GM21360 (cell line): ENCODE results near the gene SMARCD2.

Experiments
- ATAC-seq: cut with Tn5 transposase; IDR thresholded peaks from one replicate; pipeline ENCODE4 v1.9.1; 2021; ENCODE audit warnings: mild to moderate bottlenecking, moderate library complexity; ENCODE audit not compliant: unreplicated experiment

Gene SMARCD2

DNA sequence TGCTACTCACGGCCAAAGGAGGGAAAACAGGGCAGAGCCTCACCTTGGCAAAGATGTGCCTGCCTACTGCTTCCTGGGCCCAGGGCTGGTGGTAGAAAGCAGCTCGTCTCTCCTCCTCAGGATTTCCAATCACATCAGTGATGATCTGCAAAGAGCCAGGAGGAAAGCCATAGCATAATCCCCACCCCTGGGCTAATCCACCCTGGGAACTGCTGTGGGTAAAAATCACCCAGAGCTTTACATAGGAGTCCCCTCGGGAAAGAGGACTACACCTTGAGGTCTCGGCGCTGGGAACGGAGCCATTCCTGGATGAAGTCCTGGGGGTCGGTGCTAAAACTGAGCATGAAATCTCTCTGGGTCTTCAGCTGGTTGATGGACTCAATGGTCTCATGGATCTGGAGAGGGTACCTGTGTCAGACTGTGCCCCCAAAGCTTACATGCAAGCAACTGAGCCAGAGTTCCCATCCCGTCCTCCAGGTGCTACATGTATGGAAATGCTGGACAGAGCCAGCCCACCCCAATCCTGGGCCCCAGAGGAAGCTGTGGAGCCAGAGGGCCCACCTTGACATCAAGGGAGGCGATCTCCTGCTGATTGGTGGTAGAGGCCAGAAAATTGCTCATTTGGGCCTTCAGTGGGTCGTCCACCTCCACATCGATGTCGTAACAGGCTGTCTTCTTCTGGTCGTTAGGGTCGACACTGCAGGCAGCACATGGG is 9.3 kb downstream of the SMARCD2 start:
- no peak for ATAC-seq

DNA sequence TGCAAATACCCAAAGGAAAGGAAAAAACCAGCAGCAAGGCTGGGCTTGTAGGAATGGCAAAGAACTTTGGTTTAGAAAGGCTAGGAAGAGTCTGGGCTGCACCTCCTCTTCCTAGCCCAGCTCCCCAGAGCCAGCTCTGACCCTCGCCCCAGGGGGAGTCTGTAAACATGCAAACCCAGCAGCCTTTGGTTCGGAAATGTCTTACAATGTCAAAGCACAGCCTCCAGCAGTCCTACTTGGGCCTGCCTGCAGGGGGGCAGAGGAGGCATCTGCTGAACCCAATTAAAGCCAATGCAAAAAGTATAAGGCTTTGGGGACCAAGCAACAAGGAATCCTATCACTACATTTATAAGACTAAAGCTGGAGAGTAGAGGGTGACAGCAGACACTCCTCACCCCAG is 10.0 kb downstream of the SMARCD2 start:
- ATAC-seq = no peak

DNA sequence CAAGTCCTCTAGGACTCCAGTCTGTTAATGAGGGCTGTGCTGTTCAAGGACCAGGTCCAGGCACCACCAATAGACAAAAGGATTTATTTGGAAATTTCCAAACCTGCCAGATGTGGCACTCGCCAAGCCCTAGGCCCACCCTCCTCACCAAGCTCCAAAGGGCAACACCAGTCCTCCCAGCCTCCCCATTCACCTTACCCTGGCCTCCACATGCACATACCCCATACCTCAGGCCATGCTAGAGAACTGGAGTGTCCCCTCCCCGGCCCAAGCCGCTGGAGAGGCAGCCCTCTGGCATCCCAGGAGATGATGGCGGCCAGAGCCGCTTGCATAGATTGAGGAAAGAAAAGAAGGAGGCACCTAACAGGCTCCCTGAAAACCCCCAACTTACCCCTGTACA is 10.5 kb downstream of the SMARCD2 start:
- ATAC-seq = no peak

DNA sequence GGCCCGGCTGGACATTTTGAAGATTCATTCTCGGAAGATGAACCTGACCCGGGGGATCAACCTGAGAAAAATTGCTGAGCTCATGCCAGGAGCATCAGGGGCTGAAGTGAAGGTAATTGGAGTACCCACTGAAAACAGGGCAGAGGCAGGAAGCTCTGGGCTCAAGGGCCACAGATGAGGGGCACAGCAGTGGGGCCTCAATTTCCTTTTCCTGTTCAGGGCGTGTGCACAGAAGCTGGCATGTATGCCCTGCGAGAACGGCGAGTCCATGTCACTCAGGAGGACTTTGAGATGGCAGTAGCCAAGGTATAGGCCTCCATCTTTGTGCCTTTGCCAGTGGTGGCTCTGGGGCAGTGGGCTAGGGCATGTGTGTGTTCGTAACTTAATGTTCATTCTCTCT is 11.0 kb downstream of the SMARCD2 start:
- no peak for ATAC-seq

DNA sequence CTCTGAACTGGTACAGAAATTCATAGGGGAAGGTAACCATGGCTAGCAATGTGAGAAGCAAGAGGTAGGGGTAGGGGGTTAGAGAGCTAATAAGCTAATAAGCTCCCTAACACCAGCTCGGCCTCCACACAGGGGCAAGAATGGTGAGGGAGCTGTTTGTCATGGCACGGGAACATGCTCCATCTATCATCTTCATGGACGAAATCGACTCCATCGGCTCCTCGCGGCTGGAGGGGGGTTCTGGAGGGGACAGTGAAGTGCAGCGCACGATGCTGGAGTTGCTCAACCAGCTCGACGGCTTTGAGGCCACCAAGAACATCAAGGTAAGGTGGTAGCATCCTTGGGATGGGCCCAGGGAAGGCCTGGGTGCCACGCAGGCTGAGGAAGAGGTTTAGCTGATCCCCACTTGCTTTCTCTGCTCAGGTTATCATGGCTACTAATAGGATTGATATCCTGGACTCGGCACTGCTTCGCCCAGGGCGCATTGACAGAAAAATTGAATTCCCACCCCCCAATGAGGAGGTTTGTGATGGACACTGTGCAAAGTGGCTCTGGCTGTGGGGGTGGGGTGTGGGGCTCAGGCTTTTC is 11.5 kb downstream of the SMARCD2 start:
- no peak for ATAC-seq

DNA sequence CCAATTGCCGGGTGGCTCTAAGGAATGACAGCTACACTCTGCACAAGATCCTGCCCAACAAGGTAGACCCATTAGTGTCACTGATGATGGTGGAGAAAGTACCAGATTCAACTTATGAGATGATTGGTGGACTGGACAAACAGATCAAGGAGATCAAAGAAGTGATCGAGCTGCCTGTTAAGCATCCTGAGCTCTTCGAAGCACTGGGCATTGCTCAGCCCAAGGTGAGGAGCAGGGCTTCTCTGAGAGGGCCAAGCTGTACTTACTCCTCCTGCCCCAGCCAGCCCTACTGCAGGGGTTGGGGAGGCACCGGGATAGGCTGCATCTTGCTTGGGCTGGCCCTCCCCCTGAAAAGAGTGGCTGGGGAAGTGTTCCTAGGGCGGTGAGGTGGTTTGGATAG is 12.2 kb downstream of the SMARCD2 start:
- no peak for ATAC-seq

DNA sequence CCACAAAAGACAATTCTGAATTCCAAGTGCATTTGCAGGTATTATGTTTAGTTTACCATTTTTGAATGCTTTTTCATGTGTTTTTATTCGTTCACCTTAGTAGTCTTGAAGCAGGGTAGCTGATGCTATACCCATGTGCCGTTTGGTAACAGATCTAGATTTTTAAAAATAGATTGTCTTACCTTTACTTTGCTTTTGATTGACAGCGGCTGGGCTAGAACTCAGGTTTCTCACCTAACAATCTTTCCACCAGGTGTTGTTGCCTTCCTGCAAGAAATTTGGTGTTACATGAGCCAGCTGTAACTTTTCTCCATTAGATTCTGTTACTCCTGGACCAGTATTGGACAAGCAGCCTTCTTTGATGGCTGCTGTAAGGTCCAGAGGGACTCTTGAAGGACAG is 13.5 kb downstream of the SMARCD2 start:
- ATAC-seq = no peak

DNA sequence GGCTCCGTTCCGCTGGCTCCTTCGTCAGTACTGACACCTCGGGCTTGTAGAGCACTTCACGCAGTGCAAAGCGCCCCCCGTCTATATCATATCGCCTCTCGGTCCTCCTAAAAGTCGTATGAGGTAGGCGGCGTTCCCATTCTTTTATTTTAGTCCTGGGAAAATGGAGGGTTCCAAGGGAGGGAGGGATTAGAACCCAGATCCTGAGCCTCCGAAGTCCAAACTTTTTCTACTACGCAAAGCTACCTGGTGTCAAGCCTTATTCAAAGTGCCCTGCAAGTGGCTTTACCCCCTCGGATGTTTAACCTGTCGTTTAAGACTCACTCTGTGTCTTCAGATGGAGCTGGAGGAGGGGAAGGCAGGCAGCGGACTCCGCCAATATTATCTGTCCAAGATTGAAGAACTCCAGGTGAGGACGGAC is 14.7 kb downstream of the SMARCD2 start:
- no peak for ATAC-seq

DNA sequence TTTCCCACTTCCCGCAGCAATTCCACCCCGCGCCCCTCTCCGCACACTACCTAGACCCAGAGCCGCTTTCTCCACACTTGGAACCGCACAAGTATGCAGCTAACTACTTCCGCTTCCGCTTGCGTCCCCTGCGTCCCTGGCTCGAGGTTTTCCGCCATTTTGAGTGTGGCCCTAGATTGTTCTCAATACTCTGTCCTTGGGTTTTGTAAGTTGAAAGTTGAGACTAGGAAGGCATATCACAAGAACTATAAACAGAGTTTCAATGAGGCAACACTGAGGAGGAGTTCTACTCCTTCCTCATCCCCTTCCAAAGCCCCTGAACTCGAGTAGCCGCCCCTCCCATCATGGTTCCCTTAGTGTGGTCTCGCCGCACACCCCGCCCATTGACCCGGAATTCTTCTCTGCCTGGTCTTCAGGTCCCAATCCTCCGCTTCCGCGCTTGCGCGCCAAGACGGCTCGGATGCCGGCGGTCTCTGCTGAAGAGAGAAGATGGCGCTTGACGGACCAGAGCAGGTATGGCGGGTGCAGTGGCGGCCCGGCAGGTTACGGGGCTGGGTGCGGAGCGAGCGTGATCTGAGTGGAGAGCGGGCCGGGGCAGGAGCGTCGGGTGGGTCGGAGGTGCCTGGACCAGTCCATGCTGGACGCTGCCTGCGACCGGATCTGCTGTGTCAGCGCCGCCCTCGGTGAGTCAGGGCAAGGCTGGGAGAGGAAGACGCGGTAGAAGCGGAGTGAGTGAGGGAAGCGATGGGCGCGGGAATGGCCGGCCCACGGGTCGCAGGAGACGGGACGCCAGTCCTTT is 15.3 kb downstream of the SMARCD2 start, which contains the start of the genes FTSJ3 and PSMC5:
TSS of gene FTSJ3 (minus strand) at position 662 of the 799 bp plus-strand sequence. CDS start 761 bp downstream, outside the sequence.
TSS of gene PSMC5 (plus strand) at position 430 of the 799 bp plus-strand sequence. CDS start at position 490, 60 bp downstream.
- peak; percentile 77 for ATAC-seq

DNA sequence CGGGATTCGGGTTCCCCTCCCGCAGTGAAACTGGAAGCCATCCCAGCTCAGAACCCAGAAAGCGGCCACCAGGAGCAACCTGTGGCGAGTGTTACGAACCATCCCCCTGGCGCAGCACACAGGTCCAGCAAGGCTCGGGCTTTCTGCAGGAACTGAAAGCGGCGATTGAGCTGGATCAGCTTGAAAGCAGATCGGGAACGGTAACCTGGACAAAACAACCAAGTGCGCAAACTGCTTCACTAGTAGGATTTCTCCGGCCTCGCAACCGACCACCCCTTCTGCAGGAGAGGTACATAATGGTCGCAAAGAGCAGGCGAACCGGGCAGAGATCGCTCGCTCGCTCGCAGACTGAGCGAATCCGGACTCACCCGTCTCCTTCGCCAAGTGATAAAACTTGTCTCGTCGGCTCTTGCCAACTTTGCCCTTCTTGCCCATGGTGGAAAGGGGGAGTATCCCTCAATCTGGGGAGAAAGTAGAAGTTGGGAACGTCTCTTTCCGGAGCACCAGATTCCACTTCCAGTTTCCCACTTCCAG is 15.9 kb downstream of the SMARCD2 start:
- ATAC-seq = no peak

DNA sequence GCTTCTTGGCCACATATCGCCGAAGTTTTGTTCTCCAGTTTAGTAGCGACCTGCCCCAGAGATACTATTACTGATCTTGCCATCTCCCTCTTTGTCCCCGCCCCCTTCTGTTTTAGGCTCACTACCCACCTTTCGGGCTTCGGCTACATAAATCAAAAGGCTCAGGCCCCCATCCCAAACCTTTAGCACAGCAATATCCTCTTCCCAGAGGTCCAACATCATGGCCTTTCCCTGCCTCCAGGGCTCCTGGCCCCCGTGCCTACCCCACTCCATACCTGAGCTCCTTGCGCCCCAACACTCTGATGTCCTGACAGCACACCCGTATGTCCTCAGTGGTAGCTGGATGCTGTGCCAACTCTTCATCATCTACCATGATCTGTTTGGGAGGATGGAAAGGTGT is 18.1 kb downstream of the SMARCD2 start:
- ATAC-seq = no peak

DNA sequence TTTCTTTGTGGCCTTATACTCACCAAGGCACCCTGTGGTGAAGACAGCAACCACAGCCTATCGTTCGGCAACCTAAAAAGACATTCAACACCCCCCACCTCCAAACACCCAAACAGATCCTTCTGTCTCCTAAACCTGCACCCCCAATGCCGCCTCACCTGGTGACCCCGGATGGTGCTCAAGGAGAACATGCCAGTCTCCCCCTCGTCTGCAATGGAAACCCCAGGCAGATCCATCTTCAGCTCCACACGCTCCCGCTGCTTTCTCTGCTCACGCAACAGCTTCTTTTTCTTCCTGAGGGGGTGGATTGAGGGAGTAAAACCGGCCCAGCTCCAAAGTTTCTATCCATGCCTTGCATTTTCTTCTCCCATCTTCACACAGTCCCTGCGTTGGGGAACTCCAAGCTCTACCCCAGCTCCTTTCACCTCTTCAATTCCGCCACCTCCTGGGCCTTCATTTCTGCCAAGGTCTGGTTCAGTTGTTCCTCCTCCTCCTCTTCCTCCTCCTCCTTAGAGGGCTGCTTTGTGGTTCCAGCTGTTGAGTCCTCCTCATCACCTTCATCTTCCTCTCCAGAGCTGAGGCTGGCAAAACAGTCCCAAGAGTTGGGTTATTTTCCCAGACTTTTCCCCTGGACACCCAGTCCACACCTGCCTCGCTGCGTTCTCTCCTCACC is 18.7 kb downstream of the SMARCD2 start:
- no peak for ATAC-seq

DNA sequence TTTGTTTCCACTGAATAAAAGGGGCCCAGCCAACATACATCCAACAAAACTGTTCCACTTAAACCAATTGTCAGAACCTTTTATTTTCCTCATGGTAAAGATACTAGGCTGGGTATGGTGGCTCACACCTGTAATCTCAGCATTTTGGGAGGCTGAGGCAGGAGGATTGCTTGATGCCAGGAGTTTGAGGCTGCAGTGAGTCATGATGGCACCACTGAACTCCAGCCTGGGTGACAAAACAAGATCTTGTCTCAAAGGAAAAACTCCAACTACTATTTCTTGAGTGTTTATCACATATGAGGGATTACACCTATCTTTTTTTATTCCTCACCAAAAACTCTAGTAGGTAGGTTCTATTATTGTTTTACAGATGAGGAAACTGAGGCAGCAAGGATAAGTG is 19.9 kb downstream of the SMARCD2 start:
- ATAC-seq = no peak

DNA sequence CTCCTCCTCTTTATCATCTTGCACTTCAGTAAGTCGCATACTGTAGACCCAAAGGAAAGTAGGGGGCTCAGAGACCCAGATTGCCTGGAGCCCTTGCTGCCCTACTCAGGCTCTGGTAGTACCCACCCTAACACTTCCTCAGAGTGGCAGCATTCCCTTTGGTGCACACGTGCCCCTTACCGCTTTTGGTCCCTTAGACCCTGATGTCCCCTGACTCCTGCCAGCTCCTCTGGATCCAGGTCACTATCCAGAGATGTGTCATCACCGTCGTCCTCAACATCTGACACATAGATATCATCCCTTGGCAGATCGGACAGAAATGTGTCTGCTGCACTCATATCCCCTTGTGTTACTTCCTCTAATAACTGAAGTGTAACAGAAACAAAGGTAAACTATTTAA is 20.7 kb downstream of the SMARCD2 start:
- ATAC-seq = no peak

DNA sequence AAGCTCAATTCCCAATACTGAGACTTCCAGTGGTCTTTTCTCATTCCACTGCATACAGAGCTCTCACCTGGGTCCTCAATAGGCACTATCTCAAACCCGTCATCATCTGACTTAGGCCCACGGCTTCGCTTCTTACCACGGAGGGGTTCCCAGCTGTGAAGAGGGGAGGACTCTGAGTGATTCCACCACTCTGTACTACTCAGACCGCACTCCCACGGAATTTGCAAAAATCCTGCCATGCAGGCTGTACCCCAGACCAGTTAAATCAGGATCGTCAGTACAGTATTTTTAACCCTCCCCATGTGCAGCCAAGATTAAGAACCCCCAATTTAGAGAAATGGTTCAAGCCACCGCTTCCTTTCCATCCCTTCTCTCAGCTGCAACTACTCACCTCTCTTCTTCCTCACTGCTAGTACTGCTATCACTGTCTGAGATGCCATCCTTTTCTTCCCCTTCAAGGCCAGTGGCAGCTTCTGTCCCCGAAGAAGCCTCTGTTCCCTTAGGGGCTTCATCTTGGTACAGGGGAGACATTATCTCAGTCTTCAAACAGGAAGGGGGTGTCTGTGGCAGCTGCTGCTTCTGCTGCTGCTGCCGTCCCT is 21.4 kb downstream of the SMARCD2 start:
- ATAC-seq = no peak

DNA sequence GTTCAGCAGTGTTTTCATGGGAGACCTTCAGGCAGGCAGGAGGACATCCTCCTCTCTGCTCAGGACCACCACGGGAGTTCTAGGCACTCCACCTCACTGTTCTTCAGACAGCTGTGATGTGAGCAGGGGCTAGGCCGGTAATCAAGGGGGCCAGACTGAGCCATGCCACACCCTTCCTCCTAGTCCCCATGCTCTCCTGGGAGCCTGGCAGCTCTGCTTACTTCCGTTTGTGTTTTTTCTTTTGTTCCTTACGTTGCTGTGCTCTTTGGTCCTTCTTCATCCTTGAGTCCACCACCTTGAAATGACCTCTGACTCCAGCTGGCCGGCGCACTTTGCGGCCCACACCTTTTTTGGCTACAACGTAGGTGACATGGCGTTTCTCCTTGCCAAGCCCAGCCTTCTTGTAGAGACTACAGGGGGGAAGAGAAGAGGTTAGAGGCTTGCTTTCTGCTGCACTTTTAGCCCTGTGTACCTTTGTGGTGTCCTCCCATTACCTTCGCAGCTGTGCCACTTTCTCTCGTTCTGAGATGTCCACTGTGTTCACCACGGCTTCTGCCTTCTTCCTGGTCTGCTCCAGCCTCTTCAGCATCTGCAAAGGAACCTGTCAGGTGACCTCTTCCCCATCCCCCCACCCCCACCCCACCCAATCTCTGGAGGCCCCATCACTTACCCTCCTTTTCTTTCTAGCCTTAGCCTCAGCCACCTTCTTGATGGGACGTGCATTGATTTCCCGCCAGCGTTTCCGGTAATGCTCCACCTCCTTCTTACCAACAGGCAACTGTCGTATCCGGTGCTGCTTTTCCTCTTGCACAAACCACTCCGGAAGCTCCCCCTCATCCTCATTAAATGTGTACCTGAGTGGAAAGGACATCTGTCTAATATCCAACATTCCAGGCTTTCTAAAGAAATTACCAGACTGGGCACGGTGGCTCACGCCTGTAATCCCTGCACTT is 22.6 kb downstream of the SMARCD2 start:
- ATAC-seq = no peak

DNA sequence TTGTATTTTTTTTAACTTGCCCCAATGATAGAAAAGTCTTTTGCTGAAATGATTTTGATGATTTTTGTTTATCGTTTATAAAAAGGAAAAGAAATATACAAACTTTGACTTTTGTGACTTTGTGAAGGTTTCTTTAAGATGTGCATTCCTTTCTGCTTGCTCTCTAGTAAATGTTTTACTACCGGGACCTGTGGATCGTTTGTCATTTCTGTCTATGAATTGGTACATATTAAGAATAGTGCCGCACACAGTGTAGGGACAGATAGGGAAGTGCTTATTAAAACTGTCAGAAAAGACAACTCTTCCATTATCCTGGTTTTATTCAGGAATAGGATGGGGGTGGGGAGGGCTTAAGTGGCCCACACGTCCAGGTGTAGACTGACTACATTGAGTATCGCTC is 23.4 kb downstream of the SMARCD2 start:
- no peak for ATAC-seq

DNA sequence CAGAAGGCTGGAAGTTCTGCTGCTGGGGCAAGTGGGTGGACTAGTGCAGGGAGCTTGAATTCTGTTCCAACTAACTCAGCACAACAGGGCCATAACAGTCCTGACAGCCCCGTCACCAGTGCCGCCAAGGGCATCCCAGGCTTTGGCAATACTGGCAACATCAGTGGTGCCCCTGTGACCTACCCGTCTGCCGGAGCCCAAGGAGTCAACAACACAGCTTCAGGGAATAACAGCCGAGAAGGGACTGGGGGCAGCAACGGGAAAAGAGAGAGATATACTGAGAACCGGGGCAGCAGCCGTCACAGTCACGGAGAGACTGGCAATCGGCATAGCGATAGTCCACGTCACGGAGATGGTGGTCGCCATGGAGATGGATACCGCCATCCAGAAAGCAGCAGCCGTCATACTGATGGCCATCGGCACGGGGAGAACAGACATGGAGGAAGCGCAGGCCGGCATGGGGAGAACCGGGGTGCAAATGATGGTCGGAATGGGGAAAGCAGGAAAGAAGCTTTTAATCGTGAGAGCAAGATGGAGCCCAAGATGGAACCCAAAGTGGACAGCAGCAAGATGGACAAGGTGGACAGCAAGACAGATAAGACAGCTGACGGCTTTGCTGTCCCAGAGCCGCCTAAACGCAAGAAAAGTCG is 24.6 kb downstream of the SMARCD2 start:
- no peak for ATAC-seq

DNA sequence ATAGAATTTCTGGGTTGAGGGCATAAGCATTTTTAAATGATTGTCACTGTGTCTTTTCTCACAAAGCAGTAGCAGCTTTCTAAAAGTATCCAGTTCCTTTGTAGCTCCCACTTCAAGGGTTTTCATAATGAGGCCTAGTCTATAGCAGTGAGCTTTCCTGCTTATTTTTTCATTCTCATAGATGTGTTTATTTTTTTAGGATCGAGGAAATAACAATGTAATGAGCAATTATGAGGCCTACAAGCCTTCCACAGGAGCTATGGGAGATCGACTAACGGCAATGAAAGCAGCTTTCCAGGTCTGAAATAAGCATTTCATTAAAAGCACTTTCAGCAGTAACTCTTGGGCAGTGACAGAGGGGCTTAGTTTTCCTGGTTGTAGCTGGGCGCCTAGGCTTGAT is 25.8 kb downstream of the SMARCD2 start:
- ATAC-seq = no peak
